Gastroesophageal sphincter (tissue), 3 donors: ENCODE data around the gene CYLC1.

Experiments used
- CTCF ChIP-seq, 4 experiments: fragments of 200-600 bp in 2 of 4; fragments of 450-650 bp in 2 of 4; sonication (generic) in 1 of 4; IDR thresholded peaks; one replicate each; pipeline ENCODE4 v1.5.1; 2017 to 2019; ENCODE audit warnings: antibody characterized with exemption in 4 of 4, mild to moderate bottlenecking in 2 of 4, moderate library complexity in 2 of 4
- POLR2AphosphoS5 ChIP-seq: sonication (generic); formaldehyde crosslinking; IDR thresholded peaks from one replicate; pipeline ENCODE4 v1.6.1; 2017; ENCODE audit warnings: antibody characterized with exemption

GRCh38 chrX:83934220-83934619 is 73.3 kb downstream of the CYLC1 start:
- TF ChIP-seq CTCF (IDR thresholded peaks at IDR 0.05) = no peak
- TF ChIP-seq POLR2AphosphoS5 = no peak
